T-helper 2 cell treated with Interferon-gamma antibody and Interleukin-4, amounts not matched to agents 5 μg/mL and 100 μg/mL, for 36 hours (primary cell): Measurements from ENCODE around the gene CLN6.
"Not testable (repeated sequence)": the region's sequence is repeated elsewhere in the genome, so short reads cannot be mapped to it uniquely, and the experiment has no call there.

Experiments
- DNase-seq: peaks from one replicate; pipeline ENCODE4 v3.0.0; 2021; ENCODE audit warnings: low spot score
- H3K27ac Mint-ChIP-seq: one replicate; pipeline ENCODE4 v1.8.0; 2021; ENCODE audit warnings: mild to moderate bottlenecking, mixed read lengths
- H3K27me3 Mint-ChIP-seq: one replicate; pipeline ENCODE4 v1.8.0; 2021; ENCODE audit warnings: low read depth, mixed read lengths
- H3K36me3 Mint-ChIP-seq: one replicate; pipeline ENCODE4 v1.8.0; 2021; ENCODE audit warnings: low read depth, mixed read lengths
- H3K4me1 Mint-ChIP-seq: one replicate; pipeline ENCODE4 v1.8.0; 2021; ENCODE audit warnings: low read depth, mixed read lengths
- H3K4me3 Mint-ChIP-seq: one replicate; pipeline ENCODE4 v1.8.0; 2022; ENCODE audit warnings: mild to moderate bottlenecking, moderate library complexity, mixed read lengths
- H3K9me3 Mint-ChIP-seq: one replicate; pipeline ENCODE4 v1.8.0; 2021; ENCODE audit warnings: mixed read lengths

The CLN6 gene

DNA sequence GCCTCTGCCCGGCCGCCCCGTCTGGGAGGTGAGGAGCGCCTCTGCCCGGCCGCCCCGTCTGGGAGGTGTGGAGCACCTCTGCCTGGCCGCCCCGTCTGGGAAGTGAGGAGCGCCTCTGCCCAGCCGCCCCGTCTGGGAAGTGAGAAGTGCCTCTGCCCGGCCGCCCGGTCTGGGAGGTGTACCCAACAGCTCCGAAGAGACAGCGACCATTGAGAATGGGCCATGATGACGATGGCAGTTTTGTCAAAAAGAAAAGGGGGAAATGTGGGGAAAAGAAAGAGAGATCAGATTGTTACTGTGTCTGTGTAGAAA is 7.1 kb downstream of the CLN6 start:
- H3K27ac Mint-ChIP-seq, DNase-seq, H3K4me3 Mint-ChIP-seq, H3K27me3 Mint-ChIP-seq, H3K9me3 Mint-ChIP-seq: not testable (repeated sequence)
- Mint-ChIP-seq H3K36me3 (peaks cover 27% of the 10 kb centered on the region), H3K4me1 (peaks cover 15% of the 10 kb centered on the region)

GRCh38 chr15:68221530-68222431 is 7.7 kb downstream of the CLN6 start:
- not testable (repeated sequence) for H3K27me3 Mint-ChIP-seq, H3K4me3 Mint-ChIP-seq, H3K9me3 Mint-ChIP-seq, H3K4me1 Mint-ChIP-seq, DNase-seq, H3K27ac Mint-ChIP-seq
- H3K36me3 Mint-ChIP-seq, result peaks cover 31% of the 10 kb centered on the region

- no peaks in the 10 kb centered on the region for H3K9me3 Mint-ChIP-seq
- H3K4me3 Mint-ChIP-seq, result no peak overlapping the region
- no peak overlapping the region for H3K27ac Mint-ChIP-seq
- no peak for DNase-seq
- no peaks in the 10 kb centered on the region for H3K27me3 Mint-ChIP-seq
- H3K36me3 Mint-ChIP-seq, result peaks cover 31% of the 10 kb centered on the region
- peaks cover 9% of the 10 kb centered on the region for H3K4me1 Mint-ChIP-seq
Observed at GRCh38 chr15:68220967-68221366, 8.6 kb downstream of the CLN6 start.

GRCh38 chr15:68220489-68220888 is 9.0 kb downstream of the CLN6 start:
- no peaks in the 10 kb centered on the region for H3K9me3 Mint-ChIP-seq
- no peak overlapping the region for H3K4me3 Mint-ChIP-seq
- DNase-seq, result no peak
- no peaks in the 10 kb centered on the region for H3K27me3 Mint-ChIP-seq
- H3K36me3 Mint-ChIP-seq, result peaks cover 31% of the 10 kb centered on the region
- no peak overlapping the region for H3K27ac Mint-ChIP-seq
- H3K4me1 Mint-ChIP-seq, result peaks cover 9% of the 10 kb centered on the region

DNA sequence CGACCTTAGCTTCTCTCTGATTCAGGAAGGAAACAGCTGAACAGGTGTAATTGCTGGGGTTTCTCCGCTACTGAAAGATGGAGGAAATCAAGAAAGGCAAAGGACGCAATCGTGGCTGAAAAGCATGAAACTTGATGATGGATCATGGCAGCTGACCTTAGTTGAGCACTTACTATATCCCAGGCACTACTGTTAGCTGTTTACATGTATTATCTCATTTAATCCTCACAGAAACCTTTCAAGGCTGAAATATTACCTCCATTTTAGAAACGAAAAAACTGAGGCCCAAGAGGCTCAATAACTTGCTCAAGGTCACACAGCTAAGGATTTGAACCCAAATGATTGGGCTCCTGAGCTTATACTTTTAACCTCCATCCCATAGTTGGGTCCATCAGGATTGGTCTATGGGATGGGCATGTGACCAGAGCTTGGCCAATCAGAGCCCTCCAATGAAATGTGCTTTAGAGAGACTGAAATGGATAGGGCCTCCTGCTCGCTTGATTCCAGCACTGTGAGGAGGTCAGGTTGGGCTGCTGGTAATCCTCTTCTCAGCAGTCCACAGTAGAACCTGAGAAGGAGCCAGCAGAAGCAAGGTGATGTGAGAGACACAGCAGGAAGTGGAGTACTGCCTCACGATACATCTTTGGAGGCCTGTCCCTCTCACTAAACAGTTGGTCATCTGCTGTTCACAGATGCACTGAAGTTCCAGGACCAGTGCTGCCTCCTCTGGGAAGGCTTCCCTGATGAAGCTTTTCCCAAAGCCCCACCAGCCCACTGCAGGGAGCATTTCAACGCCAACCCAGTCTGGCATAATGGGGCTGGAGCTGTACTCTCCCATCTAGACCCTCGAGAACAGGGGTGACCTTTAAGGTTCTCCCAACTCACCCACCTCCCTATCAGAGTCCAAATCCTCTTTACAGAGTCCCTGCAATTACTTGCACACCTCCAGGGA is 10.4 kb downstream of the CLN6 start:
- Mint-ChIP-seq H3K27ac (no peak overlapping the region), H3K27me3 (no peaks in the 10 kb centered on the region), H3K9me3 (no peaks in the 10 kb centered on the region), H3K36me3 (peaks cover 21% of the 10 kb centered on the region), H3K4me3 (no peak overlapping the region), H3K4me1 (no peaks in the 10 kb centered on the region)
- no peak for DNase-seq

DNA sequence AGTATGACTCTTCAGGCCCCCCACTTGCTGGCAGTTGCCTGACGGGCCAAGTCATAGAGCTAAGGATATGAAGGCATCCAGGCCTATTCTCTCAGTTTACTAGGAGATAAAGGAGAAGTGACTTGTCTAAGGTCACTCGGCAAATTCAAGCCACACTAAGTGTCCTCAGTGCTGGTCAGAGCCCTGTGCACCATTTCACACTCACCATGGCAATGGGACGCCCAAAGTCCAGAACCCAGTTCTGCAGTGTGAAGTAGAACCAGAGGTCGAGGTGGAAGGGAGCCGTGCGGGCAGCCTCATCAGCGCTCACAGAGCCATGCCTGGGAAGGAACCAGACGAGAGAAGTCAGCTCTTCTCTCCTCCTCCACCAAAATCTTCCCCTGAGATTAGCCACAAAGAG is 11.2 kb downstream of the CLN6 start:
- Mint-ChIP-seq H3K36me3 (peaks cover 21% of the 10 kb centered on the region), H3K27ac (no peak overlapping the region), H3K4me3 (no peak overlapping the region), H3K9me3 (no peaks in the 10 kb centered on the region), H3K4me1 (no peaks in the 10 kb centered on the region), H3K27me3 (no peaks in the 10 kb centered on the region)
- no peak for DNase-seq

GRCh38 chr15:68217341-68217740 is 12.2 kb downstream of the CLN6 start:
- Mint-ChIP-seq H3K4me1 (no peaks in the 10 kb centered on the region), H3K27ac (no peak overlapping the region), H3K4me3 (no peak overlapping the region), H3K27me3 (no peaks in the 10 kb centered on the region), H3K9me3 (no peaks in the 10 kb centered on the region), H3K36me3 (peaks cover 14% of the 10 kb centered on the region)
- DNase-seq, result no peak

DNA sequence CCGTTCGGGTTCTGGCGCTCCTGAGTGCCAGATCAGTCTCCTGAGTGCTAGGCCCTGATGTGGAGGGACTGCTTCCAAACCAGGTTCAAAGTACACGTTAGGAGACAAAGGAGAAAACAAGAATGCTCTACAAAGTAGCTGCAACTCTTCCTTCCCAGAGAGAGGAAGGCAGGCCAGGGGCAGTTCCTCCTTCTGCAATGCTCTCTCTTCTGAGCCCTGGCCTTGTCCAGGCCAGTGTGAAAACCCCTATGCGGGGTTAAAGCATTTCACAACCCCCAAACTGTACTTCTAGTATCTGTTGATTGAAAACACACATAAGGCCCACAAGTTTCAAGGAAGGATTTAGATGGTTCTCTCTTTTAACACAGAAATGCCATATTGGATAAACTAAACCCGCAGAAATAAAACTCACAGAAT is 14.7 kb downstream of the CLN6 start:
- Mint-ChIP-seq H3K36me3 (peaks cover 12% of the 10 kb centered on the region), H3K9me3 (no peaks in the 10 kb centered on the region), H3K4me1 (peaks cover 5% of the 10 kb centered on the region), H3K27me3 (no peaks in the 10 kb centered on the region), H3K27ac (no peak overlapping the region), H3K4me3 (no peak overlapping the region)
- no peak for DNase-seq

- Mint-ChIP-seq H3K27ac (no peak overlapping the region), H3K9me3 (no peaks in the 10 kb centered on the region), H3K4me3 (no peak overlapping the region), H3K4me1 (peaks cover 10% of the 10 kb centered on the region), H3K36me3 (peaks cover 15% of the 10 kb centered on the region), H3K27me3 (no peaks in the 10 kb centered on the region)
- no peak for DNase-seq
Observed at GRCh38 chr15:68213991-68214837, 15.3 kb downstream of the CLN6 start.

GRCh38 chr15:68213491-68213845 is 16.1 kb downstream of the CLN6 start:
- peaks cover 19% of the 10 kb centered on the region for H3K36me3 Mint-ChIP-seq
- H3K4me1 Mint-ChIP-seq, result peaks cover 17% of the 10 kb centered on the region
- DNase-seq, H3K27me3 Mint-ChIP-seq, H3K4me3 Mint-ChIP-seq, H3K9me3 Mint-ChIP-seq, H3K27ac Mint-ChIP-seq: not testable (repeated sequence)

DNA sequence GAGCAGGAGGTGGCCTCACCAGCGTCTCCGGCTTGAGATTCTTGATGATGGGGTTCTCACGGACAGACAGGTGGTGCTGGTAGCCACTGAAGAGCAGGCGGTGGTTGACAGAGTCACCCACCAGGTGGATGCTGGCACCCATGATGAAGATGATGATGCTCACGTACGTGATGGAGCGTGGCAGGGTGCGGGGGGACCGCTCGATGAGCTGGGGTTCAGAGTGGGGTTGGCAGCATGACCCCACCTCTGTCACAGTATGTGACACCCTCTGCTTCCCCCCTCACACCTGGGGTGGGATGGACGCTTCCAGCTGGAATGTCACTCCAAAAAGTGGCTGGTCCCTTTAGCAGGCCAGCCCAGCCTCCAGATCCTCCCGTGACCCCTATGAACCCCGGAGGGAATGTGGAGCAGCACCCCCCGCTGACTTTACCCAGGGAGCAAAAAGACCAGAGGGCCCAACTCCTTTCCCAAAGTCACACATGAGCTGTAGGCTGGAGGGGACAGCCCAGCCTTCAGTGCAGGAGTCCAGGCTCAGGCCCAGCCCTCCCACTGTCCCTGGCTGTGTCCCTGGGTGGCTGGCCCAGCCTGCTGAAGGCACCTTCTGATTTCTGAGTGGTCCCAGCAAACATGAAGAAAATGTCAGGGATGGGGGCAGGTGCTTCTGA is 17.7 kb downstream of the CLN6 start:
- no peaks in the 10 kb centered on the region for H3K9me3 Mint-ChIP-seq
- H3K27me3 Mint-ChIP-seq, result no peaks in the 10 kb centered on the region
- peak overlapping the region; percentile 20 for H3K27ac Mint-ChIP-seq
- DNase-seq, result no peak
- peaks cover 8% of the 10 kb centered on the region for H3K36me3 Mint-ChIP-seq
- peaks cover 25% of the 10 kb centered on the region for H3K4me1 Mint-ChIP-seq
- H3K4me3 Mint-ChIP-seq, result no peak overlapping the region

DNA sequence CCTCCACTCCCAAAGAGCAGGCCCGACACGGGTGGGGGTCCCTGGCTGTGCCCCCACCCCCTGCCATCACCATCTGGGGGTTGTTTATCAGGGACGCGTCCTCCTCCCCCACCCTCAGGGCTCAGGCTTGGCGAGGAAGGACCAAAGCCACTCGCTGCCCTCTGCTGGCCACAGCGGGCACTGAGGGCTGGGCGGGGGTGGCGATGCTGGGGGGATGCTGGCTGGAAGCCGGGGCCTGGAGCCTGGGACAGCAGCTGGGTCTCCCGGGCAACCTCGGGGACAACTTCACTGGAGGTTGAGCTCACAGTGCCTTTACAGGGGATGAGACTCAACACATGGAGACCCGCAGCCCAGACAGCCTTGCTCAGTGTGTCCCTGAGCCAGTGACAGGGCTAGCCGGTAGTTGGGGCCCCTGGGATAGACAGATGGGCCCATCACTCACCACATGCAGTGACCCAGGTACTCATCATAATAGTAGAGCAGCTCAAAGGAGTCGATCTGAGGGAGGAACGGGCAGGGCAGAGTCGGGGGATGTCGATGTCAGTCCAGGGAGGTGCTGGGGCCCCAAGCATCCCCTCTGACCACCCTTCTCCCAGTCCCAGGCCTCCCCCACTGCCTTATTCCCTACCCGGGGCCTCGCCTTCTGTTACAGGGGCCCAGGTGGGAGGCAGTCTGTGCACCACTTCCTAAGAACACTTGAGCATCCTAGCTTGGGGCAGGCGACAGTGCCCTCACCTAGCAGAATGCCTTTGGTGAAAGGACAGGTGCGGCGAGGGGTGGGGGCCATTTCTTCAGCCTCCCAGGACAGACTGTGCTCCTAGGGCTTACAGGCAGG is 18.5 kb downstream of the CLN6 start:
- no peaks in the 10 kb centered on the region for H3K27me3 Mint-ChIP-seq
- peaks cover 8% of the 10 kb centered on the region for H3K36me3 Mint-ChIP-seq
- H3K4me3 Mint-ChIP-seq, result no peak overlapping the region
- DNase-seq, result peak; percentile 40
- peaks cover 29% of the 10 kb centered on the region for H3K4me1 Mint-ChIP-seq
- H3K27ac Mint-ChIP-seq, result peak overlapping the region; percentile 72
- no peaks in the 10 kb centered on the region for H3K9me3 Mint-ChIP-seq

DNA sequence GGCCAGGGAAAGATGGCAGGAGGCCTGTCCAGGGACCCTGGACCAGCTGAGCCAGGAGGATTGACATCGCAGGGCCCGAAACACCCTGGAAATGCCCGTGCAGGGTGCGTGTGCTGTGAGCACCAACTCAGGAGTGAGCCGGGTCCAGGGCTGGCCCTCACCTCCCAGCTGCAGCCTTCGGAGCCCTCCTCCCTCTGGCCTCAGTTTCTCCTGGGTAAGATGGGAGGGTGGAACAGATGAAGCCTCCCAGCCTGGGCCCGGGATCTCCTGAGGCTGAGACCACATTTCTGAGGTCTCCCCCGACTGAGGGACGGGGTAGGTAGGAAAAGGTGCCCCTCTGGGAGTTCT is 19.1 kb downstream of the CLN6 start:
- Mint-ChIP-seq H3K27me3 (no peaks in the 10 kb centered on the region), H3K36me3 (peaks cover 8% of the 10 kb centered on the region), H3K4me3 (no peak overlapping the region), H3K9me3 (no peaks in the 10 kb centered on the region), H3K4me1 (peaks cover 31% of the 10 kb centered on the region), H3K27ac (peak overlapping the region; percentile 93)
- DNase-seq, result no peak
